ELR (cell line): ENCODE results near the gene FBXW2.

Experiments used
- DNase-seq: peaks from one replicate; pipeline ENCODE4 v3.0.0-alpha.2; 2015; ENCODE audit warnings: low read depth

FBXW2 gene

DNA sequence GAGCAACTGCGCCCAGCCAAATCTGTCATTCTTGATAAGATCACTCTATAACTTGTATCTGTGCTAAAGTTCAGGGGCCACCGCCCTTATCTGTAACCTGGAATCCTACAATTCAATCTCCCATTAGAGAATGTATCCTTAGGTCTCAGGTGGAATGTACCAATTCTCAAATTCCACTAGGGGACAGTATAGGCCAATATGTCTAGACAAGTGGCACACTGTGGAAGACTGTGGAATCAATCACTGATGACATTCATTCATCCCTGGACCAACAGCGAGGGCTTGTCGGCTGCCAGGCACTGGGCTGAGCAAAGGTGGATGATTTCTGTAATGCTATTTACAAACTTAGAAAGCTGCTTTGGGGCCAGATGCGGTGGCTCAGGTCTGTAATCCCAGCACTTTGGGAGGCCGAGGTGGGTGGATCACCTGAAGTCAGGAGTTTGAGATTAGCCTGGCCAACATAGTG, 50.2 kb downstream of the FBXW2 start:
- DNase-seq: peak; percentile 66

DNA sequence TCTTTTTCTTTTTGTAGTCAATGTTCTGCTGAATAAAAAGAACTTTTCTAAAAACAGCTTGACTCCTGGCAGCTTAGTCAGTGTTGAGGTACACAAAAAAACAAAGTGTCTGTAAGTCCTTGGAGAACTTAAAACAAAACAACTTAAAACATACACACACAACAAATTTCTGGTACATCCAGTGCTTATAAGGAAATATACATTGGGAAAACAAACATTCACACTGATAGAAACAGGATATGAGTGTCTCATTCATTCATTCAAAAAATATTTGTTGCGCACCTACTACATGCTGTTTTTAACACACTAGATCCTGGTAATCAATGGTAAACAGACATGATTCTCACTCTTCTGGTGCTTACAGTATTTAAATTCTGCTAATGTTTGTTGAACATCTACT, 51.5 kb downstream of the FBXW2 start:
- DNase-seq: peak; percentile 20

DNA sequence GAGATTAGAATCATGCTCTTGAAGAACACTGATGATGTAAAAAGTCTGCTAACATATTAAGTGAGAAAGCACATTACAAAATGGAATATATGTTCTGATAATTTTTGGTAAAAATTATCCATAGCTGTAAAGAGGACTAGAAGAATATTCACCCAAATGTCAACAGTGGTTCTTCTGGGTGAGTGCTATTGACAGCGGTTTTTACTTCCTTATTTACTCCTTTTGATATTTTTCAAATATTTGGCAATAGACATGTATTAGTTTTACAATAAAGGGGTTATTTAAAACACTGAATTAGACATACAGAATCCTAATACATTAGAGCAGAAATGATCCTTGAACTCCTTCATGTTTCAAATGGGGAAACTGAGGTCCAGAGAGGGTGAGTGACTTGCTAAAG, 52.0 kb downstream of the FBXW2 start:
- DNase-seq: no peak

DNA sequence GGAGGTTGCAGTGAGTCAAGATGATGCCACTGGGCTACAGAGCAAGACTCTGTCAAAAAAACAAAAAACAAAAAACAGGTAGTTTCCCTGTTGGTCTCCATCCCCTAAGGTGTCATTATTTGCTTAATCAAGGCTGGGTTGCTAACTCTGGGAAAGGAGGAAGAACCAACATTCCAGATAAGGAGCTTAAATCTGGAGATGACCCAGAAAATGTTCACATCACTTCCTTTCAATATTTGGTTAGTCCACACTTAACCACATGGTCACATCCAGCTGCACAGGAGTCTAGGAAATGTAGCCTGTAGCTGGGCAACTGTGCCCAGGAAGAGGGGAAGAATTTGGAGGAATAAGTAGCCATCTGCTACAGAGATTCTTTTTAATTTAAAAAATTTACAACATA, 53.1 kb downstream of the FBXW2 start:
- no peak for DNase-seq

DNA sequence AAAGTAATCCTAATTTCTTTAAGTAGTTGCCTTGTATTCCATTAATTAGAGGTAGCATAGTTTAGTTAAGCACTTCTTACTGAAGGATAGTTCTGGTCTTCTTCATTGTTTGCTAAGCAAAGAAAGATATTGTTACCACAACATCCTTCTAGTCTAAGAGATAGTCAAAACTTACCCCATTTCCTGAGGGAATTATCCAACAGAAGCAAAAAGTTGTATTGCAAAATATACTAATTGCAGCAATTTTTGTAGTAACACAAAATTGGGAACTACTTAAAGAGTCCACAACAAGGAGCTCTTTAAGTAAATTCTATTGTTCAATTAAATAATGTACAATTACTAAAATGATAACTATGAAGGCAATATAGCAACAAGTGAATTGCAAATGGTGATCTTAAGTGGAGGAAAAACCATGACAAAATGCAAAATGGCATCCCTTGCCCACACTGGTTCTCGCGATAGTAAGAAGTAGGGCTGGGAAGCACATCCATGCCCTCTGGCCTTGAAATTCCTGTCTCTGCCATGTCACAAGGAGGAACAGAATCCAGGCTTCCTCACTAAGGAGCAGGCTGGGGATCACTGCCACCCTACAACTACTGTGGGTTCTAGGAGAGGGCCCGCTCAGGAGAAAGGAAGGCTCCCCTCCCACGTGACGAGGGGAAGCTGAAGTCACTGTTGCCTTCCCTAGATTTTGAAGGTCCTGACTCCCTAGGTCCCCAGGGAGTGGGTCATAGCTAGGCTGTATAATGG, 55.6 kb downstream of the FBXW2 start:
- DNase-seq: no peak

DNA sequence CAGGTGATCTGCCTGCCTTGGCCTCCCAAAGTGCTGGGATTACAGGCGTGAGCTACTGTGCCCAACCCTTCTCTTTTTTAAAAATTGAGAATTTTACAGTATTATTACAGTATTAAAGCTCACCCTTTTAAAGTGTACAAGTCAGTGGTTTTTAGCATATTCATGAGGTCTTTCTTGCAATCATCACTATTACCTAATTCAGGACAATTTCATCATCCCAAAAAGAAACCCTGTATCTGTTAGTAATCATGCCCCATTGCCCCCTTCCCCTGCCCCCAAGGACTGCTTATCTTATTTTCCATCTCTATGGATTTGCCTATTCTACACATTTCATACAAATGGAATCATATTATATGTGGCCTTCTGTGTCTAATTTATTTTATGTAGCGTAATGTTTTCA, 56.3 kb downstream of the FBXW2 start:
- no peak for DNase-seq

DNA sequence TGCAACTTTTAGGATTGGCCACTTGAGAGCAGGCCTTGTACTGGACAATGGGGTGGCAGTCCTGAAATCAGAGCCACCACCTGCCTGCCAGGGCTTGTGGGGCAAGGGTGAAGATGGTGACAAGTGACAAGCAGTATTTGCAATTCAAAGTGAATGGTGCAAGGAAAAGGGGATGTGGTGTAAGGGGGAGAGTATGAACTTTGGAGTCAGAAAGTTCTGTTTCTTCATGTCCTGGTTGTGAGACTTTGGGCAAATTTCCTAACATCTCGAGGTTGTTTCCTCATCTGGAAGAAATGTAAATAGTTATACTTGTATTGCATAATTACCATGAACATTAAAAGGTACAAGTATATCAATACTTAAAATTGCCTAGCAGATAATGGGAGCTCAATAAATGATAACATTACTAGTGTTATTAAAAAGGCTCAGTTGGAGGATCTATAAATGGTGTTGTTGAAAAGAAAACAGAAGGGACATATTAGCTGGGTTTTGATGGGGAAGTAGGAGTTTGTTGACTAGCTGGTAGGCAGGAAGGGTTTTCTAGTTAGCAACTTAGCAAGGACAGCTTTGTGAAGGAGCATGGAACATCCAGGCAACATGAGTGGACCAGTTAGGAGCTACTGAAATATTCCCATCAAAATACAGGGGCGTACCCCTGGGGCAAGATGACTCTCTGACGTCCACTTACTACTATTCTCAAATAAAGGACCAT, 57.6 kb downstream of the FBXW2 start:
- no peak for DNase-seq

DNA sequence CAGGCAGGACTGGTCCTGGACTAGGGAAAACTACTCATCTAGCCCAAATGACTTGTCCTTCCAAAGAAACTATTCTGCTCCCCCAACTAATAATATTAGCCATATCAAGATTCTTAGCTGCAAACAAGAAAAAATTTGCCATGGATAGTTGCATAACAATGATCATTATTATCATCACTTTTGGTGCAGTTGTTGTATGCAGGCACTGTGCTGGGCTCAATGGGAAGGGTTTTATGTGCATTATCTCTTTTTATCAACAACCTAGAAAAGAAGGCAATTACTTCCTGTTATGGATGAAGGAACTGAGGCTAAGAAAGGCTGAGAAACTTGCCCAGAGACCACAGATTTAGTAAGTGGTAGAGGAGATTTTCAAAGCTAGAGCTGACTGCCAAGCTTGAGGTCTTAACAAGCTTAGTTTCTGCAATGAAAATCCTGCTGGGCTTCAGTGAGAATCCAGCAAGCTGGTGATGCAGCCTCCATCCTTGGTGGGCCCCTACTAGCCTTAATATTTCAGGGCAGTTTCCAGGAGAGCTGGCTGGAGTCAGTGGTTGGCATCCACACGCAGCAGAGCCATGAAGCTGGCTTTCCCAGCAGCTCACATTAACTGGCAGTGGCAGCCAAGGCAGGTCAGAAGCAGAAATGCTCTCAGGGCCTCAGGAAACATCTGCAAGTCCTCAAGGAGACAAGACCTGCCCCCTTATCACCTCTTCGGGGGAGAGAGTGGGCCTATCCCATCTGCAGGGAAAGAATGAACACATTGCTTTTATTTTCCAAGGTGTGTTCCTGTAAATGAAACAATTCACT, 58.4 kb downstream of the FBXW2 start:
- DNase-seq: no peak

DNA sequence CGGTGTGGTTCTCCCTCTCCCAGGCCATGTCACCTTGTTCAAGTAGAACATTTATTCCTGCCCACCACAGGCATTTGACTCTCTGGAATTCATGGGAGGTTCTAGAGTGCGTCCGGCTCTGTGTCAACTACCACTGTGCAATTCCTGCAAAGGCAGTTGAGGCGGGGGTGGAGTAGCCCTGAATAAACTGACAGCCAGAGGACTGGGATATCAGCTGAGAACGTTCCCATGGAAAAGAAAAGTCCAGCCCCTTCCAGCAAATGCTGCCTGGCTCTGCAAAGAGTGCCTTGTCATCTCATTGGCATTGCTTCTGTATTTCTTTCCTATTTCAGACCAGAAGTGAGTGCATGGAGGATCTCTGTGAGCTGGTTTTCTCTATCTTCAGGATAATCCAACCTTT, 60.0 kb downstream of the FBXW2 start:
- no peak for DNase-seq

DNA sequence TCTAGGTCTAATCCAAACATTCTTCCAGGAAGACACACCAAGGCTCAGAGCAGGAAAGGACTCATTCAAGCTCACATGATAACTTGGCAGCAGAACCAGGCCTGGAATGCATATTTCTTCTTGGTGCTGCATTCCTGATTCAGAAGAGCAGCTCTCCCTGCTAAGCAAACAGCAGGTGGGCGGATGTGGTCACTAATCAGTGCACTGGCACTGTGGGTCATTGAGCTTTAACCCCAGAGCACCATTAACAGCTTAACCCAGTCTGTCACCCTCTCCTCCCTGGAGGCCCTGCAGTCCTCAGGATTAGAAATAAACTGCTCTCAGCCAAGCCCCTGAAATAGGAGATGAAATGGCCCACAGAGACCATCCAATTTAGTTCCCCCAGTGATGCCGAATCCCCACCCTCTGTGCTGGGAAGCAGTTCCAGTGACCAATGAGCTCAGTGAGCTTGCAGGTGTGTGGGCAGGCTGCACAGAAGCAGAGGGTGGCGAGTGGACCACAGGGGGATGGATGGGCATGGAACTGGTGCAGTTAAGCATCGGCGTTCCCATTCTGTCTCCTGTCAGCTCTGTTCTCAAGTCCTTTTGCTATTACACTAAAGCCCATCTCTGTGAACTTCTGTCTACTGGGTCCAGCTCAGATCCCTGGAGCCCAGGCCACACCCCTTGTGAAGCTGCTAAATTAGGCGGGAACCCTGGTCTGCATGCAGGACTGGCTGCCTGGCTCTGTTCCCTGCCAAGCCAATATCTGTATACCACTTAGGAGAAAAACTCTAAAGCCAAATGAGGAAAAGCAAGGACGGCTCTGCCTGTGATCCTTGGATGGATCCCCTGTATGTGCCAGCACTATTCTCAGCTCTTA, 62.3 kb downstream of the FBXW2 start:
- DNase-seq: peak; percentile 85

DNA sequence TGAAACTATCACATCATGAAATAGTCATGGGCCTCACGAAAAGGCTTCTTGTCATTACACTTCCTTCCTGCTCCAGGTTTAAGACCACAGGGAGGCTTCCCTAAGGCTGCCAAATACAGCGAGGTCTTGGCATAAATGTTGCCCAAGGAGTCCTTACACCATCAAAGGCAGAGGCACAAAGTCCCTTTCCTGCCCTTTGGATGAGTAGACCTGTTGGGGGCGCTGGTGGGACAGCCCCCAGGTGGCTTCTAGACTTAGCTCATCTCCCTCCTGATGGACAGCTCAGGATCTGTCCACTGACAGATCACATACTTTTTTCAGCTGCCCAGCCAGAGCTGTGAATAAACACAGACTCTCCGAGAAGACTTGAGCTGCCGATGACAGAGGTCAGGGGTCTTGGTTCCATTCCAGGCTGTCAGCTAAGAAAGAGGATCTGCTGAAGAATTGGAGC, 63.4 kb downstream of the FBXW2 start:
- DNase-seq: no peak

DNA sequence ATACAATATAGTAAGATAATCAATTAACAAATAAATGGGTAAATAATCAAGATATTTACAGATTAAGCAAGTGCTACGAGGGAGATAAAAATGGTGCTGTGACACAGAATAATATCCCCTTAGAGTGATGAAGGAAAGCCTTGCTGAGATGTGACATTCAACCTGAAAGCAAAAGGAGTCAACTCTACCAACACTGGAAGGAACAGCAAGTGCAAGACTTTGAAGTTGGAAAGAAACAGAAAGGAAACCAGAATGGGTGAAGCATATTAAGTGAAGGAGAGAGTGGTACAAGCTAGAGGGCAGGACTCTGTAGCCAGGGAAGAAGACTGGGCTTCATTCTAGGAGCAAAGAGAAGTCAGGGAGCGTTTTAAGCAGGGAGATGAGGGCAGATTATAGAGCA, 66.7 kb downstream of the FBXW2 start:
- DNase-seq: no peak

DNA sequence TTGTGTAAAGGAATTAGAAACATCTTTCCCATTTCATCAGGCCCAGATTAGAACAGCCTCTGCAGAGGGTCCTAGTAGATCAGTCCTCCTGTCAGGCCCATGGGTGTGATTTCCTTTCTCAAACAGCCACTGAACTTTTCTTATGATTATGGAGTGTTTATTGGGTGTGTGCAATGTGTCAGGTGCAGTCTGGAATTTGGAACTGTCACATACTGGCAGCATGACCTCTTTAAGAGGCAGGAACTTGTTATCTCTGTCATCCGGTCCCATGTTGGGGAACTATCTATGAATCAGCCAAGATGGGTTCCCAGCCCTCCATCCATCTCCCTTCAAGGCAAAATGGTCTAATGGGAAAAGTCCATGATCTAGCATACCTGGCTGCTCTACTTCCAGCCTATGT, 67.3 kb downstream of the FBXW2 start:
- DNase-seq: no peak

DNA sequence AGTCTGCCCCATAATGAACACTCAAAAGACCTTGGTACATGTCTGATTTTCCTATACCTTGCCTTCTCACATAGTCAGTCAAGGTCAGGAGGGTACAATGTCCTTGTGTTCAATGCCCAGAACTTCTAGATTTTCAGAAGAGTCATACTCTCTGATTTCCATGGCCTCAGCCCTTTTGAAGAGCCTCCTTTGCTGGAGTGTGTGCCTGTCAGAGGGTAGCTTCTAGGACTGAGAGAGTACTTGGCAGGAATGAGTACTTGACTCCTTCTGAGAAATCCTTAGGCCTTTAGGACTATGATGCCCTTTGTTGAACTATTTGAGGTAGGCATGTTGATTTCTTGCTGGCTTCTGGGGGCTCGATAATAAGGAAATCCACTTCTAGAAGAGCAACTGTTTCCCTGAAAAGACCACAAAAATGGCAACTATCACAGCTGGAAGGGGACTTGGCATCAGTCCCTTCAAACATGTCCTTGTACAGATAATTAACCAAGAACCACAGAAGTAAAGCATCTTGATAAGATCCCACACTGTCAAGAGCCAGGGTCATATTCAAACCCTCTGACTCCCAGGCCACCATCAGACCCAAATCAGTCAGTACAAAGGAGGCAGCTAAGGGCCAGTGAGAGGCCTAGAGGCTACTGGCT, 68.3 kb downstream of the FBXW2 start:
- no peak for DNase-seq

DNA sequence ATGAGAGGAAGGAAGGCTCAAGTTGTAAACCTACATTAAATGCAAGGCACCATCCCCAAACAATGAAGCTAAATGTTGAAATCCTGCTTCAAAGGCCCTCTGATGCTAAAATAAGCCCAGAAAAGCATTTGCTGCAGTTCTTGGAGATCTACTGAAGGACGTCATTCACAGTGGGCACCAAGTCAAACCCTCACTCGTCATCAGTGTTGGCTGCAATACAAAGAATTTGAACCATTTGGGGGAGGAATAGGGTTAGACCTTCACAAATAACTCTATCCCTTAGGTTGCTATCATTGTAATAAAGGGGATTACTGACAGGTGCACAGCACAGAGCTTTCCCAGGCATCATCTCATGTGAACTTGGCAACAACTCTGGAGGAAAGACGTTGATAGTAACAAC, 69.7 kb downstream of the FBXW2 start:
- DNase-seq: no peak

DNA sequence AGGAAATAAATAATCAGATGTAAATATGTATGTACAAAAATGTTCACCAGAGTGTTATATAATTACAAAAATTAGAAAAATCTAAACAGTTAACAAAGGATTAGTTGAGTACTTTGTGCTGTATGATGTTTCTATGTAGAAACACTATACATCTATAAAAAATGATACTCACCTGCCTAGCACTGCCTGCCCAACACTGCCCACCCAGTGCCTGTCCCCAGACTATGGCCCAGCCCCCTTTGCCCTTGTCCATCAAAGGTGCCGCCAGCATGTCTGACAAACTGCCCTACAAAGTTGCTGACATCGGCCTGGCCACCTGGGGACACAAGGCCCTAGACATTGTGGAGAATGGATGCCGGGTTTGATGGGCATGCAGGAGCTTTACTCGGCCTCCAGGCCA, 72.8 kb downstream of the FBXW2 start:
- DNase-seq: no peak

DNA sequence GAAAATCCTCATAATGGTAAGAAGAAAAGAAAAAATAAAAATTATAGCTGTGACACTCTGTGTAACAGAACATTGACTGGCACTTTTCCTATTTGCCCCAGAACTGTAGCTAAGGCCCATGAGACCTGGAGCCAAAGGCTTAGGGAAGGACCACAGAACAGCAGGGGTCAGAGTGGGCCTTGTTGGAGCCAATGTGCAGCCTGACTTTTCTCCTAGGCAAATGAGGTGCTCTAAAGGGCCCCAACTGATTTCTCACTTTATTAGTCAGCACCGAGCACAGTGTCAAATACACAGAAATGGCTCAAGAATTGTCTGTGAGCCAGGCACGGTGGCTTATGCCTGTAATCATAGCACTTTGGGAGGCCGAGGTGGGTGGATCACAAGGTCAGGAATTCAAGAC, 74.9 kb downstream of the FBXW2 start:
- DNase-seq: no peak

DNA sequence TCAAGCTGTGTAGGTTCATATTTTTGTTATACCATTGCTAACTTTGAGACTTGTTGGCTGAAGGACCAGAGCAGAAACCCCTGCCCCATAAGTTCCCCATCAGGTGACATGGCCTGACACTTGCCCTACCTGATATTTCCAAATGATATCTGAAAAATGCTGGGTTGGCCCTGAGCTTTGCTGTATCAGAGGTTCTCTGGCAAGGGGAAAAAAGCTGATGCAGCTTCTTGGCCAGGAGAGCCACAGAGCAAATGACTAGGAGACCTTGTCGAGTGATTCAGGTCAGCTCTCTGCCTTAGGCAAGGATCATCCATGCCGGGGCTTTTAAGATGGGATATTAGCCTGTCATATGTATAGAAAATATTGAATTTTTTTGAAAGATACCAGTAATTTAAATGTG, 76.0 kb downstream of the FBXW2 start:
- DNase-seq: no peak

DNA sequence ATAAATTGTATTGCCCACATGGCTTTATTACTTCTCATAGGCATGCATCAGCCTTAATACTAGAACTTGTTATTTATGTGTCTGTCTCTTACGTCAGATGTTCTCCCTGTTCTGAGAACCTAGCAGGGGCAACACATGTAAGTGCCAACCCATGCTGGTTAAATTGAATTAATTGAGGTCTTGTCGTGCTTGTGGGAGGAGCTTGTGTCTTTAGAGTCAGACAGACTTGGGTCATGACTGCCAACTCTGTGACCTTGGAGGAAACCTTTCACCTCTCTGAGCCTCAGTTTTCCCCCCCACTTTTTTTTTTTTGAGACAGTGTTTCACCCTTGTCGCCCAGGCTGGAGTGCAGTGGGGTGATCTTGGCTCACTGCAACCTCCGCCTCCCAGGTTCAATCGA, 76.7 kb downstream of the FBXW2 start:
- DNase-seq: no peak

DNA sequence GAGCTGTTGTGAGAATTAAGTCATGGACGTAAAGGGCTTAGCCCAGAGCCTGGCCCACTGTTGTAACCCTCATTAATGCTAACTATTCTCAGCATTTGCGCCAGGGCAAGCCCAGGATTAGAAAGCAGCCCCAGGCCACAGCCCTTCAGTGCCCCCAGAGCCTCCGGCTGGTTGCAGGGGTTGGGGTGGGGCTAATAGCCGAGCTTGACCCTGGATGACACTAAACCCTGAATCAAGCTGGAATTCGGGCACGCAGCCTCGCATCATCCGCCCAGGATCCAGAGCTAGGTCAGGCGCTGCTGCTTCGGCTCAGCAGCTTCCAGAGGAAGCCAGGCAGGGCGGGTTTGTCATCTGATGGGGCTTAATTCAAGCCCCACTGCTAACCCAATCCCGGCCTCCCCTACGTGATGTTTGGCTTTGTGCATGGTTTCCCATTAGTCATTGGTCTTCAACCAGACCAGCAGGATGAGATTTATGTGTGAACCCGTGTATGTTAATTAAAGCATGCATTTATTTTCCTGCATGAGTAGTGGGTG, 77.8 kb downstream of the FBXW2 start:
- peak; percentile 88 for DNase-seq

DNA sequence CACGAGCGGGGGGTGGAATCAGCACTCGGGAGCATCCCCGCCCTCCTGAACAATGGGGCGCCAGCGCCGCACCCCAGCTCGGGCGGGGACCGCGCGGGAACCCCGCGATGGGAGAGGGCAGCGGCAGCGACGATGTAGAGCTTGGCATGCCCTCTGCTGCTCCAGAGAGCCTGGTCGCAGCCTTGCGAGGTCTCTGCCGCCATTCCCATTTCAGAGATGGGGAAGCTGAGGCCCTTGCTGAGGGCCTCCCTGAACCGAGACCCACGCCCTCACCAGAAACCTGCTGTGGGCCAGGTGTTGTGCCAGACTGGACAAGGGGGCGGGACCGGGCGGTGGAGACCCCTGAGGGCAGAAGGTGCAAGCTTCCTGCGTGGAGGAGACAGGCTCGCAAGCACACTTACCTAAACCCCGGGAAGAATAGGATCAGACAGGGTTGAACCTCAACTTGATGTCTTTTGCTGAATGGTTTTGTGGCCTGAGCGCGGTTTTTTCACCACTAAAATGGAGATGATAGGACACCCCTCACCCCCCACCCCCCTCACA, 78.3 kb downstream of the FBXW2 start:
- DNase-seq: no peak
